GM23338 (cell line): ENCODE results near the gene COL4A2. TPM values are rescaled to one million over a fixed set of nuclear protein-coding genes. Genes with fewer than 3 reads are reported as not detected.

Experiments used
- ATAC-seq: fragments of 200-7000 bp; cut with Tn5 transposase; 3 replicates; pipeline ENCODE4 v1.9.1; 2020
- DNase-seq: peaks from one replicate; pipeline ENCODE4 v3.0.0-alpha.2; 2015; ENCODE audit warnings: low spot score
- H2AFZ ChIP-seq: fragments of 200-600 bp; sonication (generic); 2 replicates; pipeline ENCODE4 v1.8.0; 2016; ENCODE audit warnings: antibody characterized with exemption, mild to moderate bottlenecking, moderate library complexity
- H3F3A ChIP-seq: fragments of 200-600 bp; sonication (generic); replicated peaks from 2 replicates; pipeline ENCODE4 v1.8.0; 2017; ENCODE audit warnings: antibody characterized with exemption, mixed run types, low read depth
- H3K27ac ChIP-seq: fragments of 200-600 bp; sonication (generic); 2 replicates; pipeline ENCODE4 v1.6.1; 2016; ENCODE audit warnings: low read depth
- H3K27me3 ChIP-seq: fragments of 200-600 bp; sonication (generic); 2 replicates; pipeline ENCODE4 v1.8.0; 2016; ENCODE audit warnings: mild to moderate bottlenecking, mixed run types, moderate library complexity; ENCODE audit not compliant: insufficient read depth
- H3K36me3 ChIP-seq: fragments of 200-600 bp; sonication (generic); 2 replicates; pipeline ENCODE4 v1.8.0; 2016; ENCODE audit warnings: mild to moderate bottlenecking; ENCODE audit not compliant: insufficient read depth
- H3K4me1 ChIP-seq: fragments of 200-600 bp; sonication (generic); 2 replicates; pipeline ENCODE4 v1.8.0; 2016; ENCODE audit warnings: mild to moderate bottlenecking, moderate library complexity; ENCODE audit not compliant: insufficient read depth
- H3K4me2 ChIP-seq: fragments of 200-600 bp; sonication (generic); 2 replicates; pipeline ENCODE4 v1.7.1; 2017; ENCODE audit warnings: mixed run types
- H3K4me3 ChIP-seq: fragments of 200-600 bp; sonication (generic); 2 replicates; pipeline ENCODE4 v1.6.1; 2016; ENCODE audit warnings: mixed run types
- H3K79me2 ChIP-seq: fragments of 200-600 bp; sonication (generic); replicated peaks from 2 replicates; pipeline ENCODE4 v1.8.0; 2017; ENCODE audit warnings: mild to moderate bottlenecking; ENCODE audit not compliant: insufficient read depth
- H3K9me2 ChIP-seq: fragments of 200-600 bp; sonication (generic); 2 replicates; pipeline ENCODE4 v1.8.0; 2017; ENCODE audit not compliant: insufficient read depth
- H4K20me1 ChIP-seq: fragments of 200-600 bp; sonication (generic); replicated peaks from 2 replicates; pipeline ENCODE4 v1.8.0; 2017; ENCODE audit warnings: mild to moderate bottlenecking; ENCODE audit not compliant: insufficient read depth
- H3K27ac Mint-ChIP-seq: 2 replicates; pipeline ENCODE4 v1.8.0; 2020; ENCODE audit warnings: inconsistent platforms, mild to moderate bottlenecking, moderate library complexity, mixed read lengths
- H3K27me3 Mint-ChIP-seq: 3 replicates; pipeline ENCODE4 v1.8.0; 2022; ENCODE audit warnings: low read depth, mild to moderate bottlenecking, moderate library complexity, mixed read lengths, inconsistent platforms; ENCODE audit not compliant: insufficient read depth, poor library complexity
- H3K36me3 Mint-ChIP-seq: 3 replicates; pipeline ENCODE4 v1.8.0; 2021; ENCODE audit warnings: low read depth, mild to moderate bottlenecking, inconsistent platforms, moderate library complexity, mixed read lengths
- H3K4me1 Mint-ChIP-seq: 3 replicates; pipeline ENCODE4 v1.8.0; 2020; ENCODE audit warnings: mild to moderate bottlenecking, inconsistent platforms, mixed read lengths
- H3K4me3 Mint-ChIP-seq: 3 replicates; pipeline ENCODE4 v1.8.0; 2021; ENCODE audit warnings: moderate library complexity, mild to moderate bottlenecking, inconsistent platforms, mixed read lengths
- H3K9me3 Mint-ChIP-seq: 3 replicates; pipeline ENCODE4 v1.8.0; 2020; ENCODE audit warnings: moderate library complexity, mild to moderate bottlenecking, inconsistent platforms, mixed read lengths
- CREB1 ChIP-seq: fragments of 250-450 bp; sonication (Bioruptor Pico); IDR thresholded peaks from 2 replicates; pipeline ENCODE4 v1.5.0; 2020; ENCODE audit warnings: low read depth, mild to moderate bottlenecking, moderate library complexity
- CTCF ChIP-seq, 2 experiments: fragments of 200-600 bp in 1 of 2; sonication (generic) in 1 of 2; conservative IDR thresholded peaks; 2 replicates each; pipeline versions ENCODE4 v1.5.1 to v1.6.1; 2016 to 2017; ENCODE audit warnings: antibody characterized with exemption in 2 of 2, low read depth in 2 of 2, mild to moderate bottlenecking in 2 of 2, moderate library complexity in 1 of 2
- ETS1 ChIP-seq: IDR thresholded peaks from 2 replicates; pipeline ENCODE4 v1.6.1; 2016; ENCODE audit warnings: antibody characterized with exemption
- EZH2 ChIP-seq: fragments of 200-600 bp; sonication (generic); IDR thresholded peaks from one replicate; pipeline ENCODE4 v1.8.0; 2017; ENCODE audit warnings: antibody characterized with exemption, mild to moderate bottlenecking, low read depth; ENCODE audit not compliant: unreplicated experiment
- EZH2phosphoT487 ChIP-seq: fragments of 200-600 bp; sonication (generic); IDR thresholded peaks from one replicate; pipeline ENCODE4 v1.8.1; 2018; ENCODE audit warnings: antibody characterized with exemption; ENCODE audit not compliant: unreplicated experiment
- JUNB ChIP-seq: IDR thresholded peaks from one replicate; pipeline ENCODE4 v1.6.1; 2016; ENCODE audit warnings: antibody characterized with exemption; ENCODE audit not compliant: unreplicated experiment
- NANOG ChIP-seq: IDR thresholded peaks from 2 replicates; pipeline ENCODE4 v1.6.1; 2016; ENCODE audit warnings: antibody characterized with exemption, borderline replicate concordance
- POLR2AphosphoS5 ChIP-seq: IDR thresholded peaks from 2 replicates; pipeline ENCODE4 v1.6.1; 2016; ENCODE audit warnings: antibody characterized with exemption, low read depth
- STAT1 ChIP-seq: IDR thresholded peaks from one replicate; pipeline ENCODE4 v1.6.1; 2016; ENCODE audit warnings: antibody characterized with exemption; ENCODE audit not compliant: unreplicated experiment
- ZNF114 ChIP-seq: fragments of 250-450 bp; sonication (Bioruptor Pico); IDR thresholded peaks from 2 replicates; pipeline ENCODE4 v1.5.0; 2020; ENCODE audit warnings: mild to moderate bottlenecking, moderate library complexity
- ZNF331 ChIP-seq: fragments of 250-450 bp; sonication (Bioruptor Pico); IDR thresholded peaks from 2 replicates; pipeline ENCODE4 v1.5.0; 2020; ENCODE audit warnings: low read depth, mild to moderate bottlenecking, moderate library complexity
- ZNF462 ChIP-seq: fragments of 250-450 bp; sonication (Bioruptor Pico); IDR thresholded peaks from 2 replicates; pipeline ENCODE4 v1.5.0; 2020; ENCODE audit warnings: mild to moderate bottlenecking, moderate library complexity
- polyA plus RNA-seq: library from polyadenylated mRNA; unstranded; fragments of >200 nt; fragmentation: Nextera tagmentation; extraction: Ambion mirVana; gene quantifications from 2 replicates; pipeline ENCODE4 v1.2.1, GENCODE V29; 2016
- total RNA-seq: library from RNA; depleted of rRNA; stranded (reverse); fragments of >200 nt; shearing (Covaris generic); gene quantifications from 2 replicates; pipeline ENCODE4 v1.2.3, GENCODE V29; 2014
- TF ChIP-seq, protein P1 (sequence below): IDR thresholded peaks from one replicate; pipeline ENCODE4 v1.6.1; 2018; ENCODE audit warnings: antibody characterized with exemption; ENCODE audit not compliant: unreplicated experiment

The COL4A2 gene
- total and polyA plus RNA-seq, 2 experiments from 2014 or later: 37.4 to 131 TPM

DNA sequence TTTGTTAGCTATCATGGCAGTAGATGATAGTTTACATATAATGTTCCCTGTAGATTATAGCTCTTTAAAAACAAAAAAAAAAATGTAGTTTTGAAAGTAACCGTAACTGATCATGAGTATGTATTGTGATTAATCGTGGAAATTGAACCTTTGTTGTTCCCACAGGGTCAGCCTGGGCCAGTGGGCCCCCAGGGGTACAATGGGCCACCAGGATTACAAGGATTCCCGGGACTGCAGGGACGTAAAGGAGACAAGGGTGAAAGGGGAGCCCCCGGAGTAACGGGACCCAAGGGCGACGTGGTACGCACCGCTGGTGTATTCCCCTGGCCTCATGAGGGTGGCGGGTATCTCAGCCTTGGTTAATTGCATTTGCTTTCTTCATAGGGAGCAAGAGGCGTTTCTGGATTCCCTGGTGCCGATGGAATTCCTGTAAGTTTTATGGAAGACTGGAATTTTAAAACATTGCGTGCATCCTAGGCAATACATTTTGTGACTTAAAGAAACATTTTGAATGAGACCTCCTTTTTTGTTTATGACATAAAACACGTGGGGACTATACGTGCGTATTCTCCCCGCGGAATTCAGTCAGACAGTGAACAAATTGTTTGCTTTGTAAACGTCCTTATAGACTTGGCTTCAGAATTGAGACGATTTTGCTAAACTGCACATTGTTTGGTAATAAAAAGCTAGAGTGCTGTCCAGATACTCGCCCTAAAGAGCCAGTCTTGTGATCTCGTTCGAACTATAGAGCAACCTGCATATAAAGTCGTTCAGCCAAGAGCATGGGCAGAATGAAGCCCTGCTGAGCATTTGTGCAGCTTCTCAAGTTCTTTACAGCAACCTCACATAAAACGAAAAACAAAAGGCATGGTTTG, 117.7 kb downstream of the COL4A2 start:
- no peaks in the 10 kb centered on the region for H3K27me3 ChIP-seq
- no peak overlapping the region for H3K4me3 ChIP-seq
- ATAC-seq: no peak
- no peak overlapping the region; the same call in 1 of the 2 replicates for H3K27ac ChIP-seq
- H3K9me2 ChIP-seq: no peaks in the 10 kb centered on the region
- Mint-ChIP-seq H3K36me3 (peaks cover 2% of the 10 kb centered on the region; the same call in 1 of the 3 replicates), H3K4me1 (no peaks in the 10 kb centered on the region; the same call in 2 of the 3 replicates), H3K4me3 (no peak overlapping the region), H3K27me3 (peaks cover 3% of the 10 kb centered on the region), H3K9me3 (no peaks in the 10 kb centered on the region), H3K27ac (no peak overlapping the region; the same call in 1 of the 2 replicates)
- H3K79me2 ChIP-seq: no peaks in the 10 kb centered on the region
- no peaks in the 10 kb centered on the region for H3F3A ChIP-seq
- no peaks in the 10 kb centered on the region for H3K36me3 ChIP-seq
- no peaks in the 10 kb centered on the region for H3K4me1 ChIP-seq
- H2AFZ ChIP-seq: no peak overlapping the region
- DNase-seq: no peak
- no peak for TF ChIP-seq ZNF331 (CRISPR knock-in tag)
- TF ChIP-seq, protein P1, sequence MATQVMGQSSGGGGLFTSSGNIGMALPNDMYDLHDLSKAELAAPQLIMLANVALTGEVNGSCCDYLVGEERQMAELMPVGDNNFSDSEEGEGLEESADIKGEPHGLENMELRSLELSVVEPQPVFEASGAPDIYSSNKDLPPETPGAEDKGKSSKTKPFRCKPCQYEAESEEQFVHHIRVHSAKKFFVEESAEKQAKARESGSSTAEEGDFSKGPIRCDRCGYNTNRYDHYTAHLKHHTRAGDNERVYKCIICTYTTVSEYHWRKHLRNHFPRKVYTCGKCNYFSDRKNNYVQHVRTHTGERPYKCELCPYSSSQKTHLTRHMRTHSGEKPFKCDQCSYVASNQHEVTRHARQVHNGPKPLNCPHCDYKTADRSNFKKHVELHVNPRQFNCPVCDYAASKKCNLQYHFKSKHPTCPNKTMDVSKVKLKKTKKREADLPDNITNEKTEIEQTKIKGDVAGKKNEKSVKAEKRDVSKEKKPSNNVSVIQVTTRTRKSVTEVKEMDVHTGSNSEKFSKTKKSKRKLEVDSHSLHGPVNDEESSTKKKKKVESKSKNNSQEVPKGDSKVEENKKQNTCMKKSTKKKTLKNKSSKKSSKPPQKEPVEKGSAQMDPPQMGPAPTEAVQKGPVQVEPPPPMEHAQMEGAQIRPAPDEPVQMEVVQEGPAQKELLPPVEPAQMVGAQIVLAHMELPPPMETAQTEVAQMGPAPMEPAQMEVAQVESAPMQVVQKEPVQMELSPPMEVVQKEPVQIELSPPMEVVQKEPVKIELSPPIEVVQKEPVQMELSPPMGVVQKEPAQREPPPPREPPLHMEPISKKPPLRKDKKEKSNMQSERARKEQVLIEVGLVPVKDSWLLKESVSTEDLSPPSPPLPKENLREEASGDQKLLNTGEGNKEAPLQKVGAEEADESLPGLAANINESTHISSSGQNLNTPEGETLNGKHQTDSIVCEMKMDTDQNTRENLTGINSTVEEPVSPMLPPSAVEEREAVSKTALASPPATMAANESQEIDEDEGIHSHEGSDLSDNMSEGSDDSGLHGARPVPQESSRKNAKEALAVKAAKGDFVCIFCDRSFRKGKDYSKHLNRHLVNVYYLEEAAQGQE: no peak
- no peak for TF ChIP-seq NANOG
- TF ChIP-seq STAT1: no peak
- TF ChIP-seq EZH2: no peak
- no peak for TF ChIP-seq ETS1
- no peak for TF ChIP-seq ZNF114
- no peak for TF ChIP-seq CTCF (conservative IDR thresholded peaks at IDR 0.05; ENCODE audit: low read depth in 2 of 2)
- TF ChIP-seq POLR2AphosphoS5: no peak
- no peak for TF ChIP-seq ZNF462
- TF ChIP-seq EZH2phosphoT487: no peak
- TF ChIP-seq JUNB: no peak
- TF ChIP-seq CREB1 (CRISPR knock-in tag): no peak
- H3K4me2 ChIP-seq: no peak overlapping the region
- no peaks in the 10 kb centered on the region for H4K20me1 ChIP-seq
